WI38 (cell line): ENCODE measurements around the gene FGF9.

ENCODE experiments used
- H3K4me3 ChIP-seq: 2 replicates; pipeline ENCODE4 v1.5.1; 2011; ENCODE audit warnings: low read depth, mild to moderate bottlenecking, control low read depth, low read length
- TF ChIP-seq, protein P1 (sequence below): IDR thresholded peaks from 2 replicates; pipeline ENCODE4 v1.5.1; 2012; ENCODE audit warnings: low read depth, mild to moderate bottlenecking, control low read depth, low read length

Gene FGF9

DNA sequence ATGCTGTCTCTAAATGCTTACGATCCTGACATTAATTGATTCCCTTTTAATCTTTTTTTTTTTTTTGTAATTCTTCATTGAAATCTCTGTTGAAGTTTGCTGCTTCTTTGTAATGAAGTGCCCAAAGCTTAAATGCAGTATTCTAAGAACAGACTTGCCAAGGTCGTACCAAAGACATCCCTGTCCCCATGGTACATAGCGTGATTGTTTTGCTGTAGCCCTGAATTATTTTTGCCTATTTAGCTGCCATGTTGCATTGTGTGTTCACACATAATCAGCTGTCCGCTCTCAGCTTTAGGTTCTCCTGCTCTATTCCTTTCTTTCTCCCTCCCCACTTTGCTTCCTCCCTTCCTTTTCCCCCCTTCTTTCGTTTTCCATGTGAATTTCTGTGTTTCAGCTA, 21.1 kb downstream of the FGF9 start:
- no peak overlapping the region for H3K4me3 ChIP-seq
- TF ChIP-seq, protein P1, sequence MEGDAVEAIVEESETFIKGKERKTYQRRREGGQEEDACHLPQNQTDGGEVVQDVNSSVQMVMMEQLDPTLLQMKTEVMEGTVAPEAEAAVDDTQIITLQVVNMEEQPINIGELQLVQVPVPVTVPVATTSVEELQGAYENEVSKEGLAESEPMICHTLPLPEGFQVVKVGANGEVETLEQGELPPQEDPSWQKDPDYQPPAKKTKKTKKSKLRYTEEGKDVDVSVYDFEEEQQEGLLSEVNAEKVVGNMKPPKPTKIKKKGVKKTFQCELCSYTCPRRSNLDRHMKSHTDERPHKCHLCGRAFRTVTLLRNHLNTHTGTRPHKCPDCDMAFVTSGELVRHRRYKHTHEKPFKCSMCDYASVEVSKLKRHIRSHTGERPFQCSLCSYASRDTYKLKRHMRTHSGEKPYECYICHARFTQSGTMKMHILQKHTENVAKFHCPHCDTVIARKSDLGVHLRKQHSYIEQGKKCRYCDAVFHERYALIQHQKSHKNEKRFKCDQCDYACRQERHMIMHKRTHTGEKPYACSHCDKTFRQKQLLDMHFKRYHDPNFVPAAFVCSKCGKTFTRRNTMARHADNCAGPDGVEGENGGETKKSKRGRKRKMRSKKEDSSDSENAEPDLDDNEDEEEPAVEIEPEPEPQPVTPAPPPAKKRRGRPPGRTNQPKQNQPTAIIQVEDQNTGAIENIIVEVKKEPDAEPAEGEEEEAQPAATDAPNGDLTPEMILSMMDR: no peak

DNA sequence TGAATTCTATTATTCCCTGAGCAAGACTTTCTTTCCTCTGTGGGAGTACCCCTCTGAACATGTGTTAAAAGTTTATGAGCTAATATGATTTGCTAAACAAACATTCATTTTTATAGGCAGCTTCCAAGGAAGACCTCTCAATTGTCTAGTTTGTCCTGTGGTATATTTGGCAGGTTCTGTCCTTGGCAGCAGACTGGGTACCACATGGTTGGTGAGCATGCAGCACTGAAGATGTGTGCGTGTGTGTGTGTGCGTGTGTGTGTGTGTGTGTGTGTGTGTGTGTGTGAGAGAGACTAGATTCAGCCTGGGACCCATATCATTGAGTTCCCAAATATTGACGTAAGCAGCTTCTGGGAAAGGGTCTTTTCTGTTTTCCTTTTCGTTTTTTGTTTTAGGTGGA, 24.0 kb downstream of the FGF9 start:
- no peak overlapping the region for H3K4me3 ChIP-seq
- TF ChIP-seq, protein P1: no peak

- TF ChIP-seq, protein P1: no peak
- H3K4me3 ChIP-seq: no peak overlapping the region
Observed at GRCh38 chr13:21695546-21695945, 24.7 kb downstream of the FGF9 start.

DNA sequence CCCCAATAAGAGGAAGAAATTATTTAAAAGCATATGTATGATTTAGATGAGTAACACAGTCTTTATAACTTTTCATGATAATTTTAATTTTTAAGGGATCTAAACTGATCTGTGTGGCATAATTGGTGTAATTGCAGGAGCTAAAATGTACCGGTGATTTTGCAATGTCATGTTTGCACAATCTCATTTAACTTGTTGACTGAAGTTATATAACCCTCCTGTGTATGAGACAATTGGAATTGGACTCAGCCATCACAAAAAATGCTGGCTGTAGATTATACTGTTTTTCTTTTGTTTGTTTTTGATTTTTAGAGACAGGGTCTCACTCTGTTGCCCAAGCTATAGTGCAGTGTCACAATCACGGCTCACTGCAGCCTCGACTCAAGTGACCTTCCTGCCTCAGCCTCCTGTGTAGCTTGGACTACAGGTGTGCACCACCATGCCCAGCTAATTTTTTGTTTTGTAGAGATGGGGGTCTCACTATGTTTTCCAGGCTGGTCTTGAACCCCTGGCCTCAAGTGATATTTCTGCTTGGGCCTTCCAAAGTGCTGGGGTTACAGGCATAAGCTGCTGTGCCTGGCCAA, 26.1 kb downstream of the FGF9 start:
- H3K4me3 ChIP-seq: no peak overlapping the region
- TF ChIP-seq, protein P1: no peak

DNA sequence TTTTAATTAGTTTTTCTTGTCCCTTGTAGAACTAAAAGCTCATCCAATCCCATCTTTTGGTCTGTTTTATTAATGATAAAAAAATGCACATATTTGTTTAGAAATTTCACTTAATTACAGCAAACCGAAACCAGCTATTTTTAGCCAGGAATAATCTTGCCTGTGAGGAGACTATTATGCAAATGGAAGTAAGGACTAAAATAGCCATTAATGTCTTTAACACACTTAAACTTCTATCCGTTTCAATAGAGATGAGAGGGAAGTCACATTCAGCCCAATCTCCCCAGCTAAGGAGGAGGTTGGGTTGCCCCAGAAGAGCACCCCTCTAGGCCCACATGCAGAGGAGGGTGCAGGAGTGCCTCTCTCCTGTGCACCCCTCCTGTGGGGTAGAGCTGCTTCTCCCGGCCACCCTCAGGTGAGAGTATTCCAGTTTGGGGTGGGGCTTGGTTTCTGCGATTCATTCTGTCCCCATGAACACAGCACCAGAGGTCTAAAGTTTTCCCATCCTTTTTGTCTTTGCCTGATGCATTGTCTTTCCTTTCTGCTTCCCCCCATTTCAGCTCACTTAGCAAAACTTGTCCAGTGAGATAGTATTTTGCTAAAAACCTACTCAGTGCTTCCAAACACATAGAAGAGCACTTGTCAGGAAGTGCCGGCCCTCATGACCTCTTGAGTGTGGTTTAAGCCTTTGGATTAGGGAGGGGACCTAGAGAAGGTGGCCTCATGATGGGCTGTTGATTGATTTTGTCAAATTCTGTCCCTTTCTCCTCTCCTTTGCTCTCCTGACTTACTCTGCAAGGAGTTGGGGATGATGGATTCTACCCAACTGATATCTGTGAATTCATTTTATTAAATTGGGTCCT, 28.2 kb downstream of the FGF9 start:
- TF ChIP-seq, protein P1: no peak

GRCh38 chr13:21701460-21701859, 30.6 kb downstream of the FGF9 start:
- no peak overlapping the region for H3K4me3 ChIP-seq
- TF ChIP-seq, protein P1: no peak

More for the DNA sequence above, 28.2 kb downstream of the FGF9 start:
- H3K4me3 ChIP-seq: no peak overlapping the region

- TF ChIP-seq, protein P1: no peak
- H3K4me3 ChIP-seq: no peak overlapping the region
Observed at GRCh38 chr13:21703846-21704245, 33.0 kb downstream of the FGF9 start.
